Measurements from ENCODE around the gene KRT85.

- TF ChIP-seq CTCF (conservative IDR thresholded peaks at IDR 0.05; ENCODE audit: low read length) (no peak), EZH2phosphoT487 (IDR thresholded peaks at IDR 0.05; ENCODE audit: borderline replicate concordance) (no peak)
Measured at GRCh38 chr12:52342781-52343490, 24.3 kb downstream of the KRT85 start.
